Measurements from ENCODE around the gene SNN.

SNN gene

DNA sequence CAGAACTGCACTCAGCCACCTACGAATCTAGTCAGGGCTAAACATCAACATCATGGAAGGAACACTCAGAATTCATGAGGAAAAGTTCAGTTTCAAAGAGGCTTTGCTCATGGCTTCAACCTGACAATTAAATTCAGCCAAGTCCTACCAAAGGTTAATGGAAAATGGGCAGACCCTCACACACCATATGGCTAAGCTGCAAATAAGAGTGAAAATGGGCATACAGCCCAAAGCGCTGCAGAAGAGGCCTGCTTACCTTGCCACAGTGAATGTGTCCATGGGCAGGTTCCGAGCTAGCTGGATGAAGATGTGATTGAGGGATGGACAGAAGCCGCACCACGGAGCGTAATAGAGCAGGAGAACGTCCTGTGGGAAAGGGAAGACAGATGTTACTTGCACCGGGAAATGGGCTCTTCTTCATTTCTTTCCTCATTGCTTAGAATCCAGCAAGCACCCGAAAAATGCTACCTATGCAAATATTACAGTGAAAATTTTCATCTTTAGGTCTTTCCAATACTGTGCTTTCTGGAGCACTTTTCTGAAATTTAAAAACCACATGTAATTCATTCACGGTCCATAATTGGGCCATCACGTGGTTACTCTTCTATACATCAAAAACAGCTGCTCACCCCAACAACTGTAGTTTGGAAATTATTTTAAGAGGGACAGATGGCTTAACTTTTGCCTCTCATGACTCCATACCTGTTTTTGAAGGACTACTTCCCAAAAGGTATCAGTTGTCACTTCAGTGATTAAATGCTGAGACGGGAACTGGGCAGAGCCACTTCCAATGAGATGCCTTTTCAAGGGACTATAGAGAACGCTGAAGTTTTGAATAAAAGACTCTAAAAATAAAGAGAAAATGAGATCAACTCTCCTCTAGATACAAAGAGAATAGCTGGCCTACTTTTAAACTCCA is 19.6 kb downstream of the SNN start:
- H3K9ac ChIP-seq (ENCODE audit: low read length in 5 of 5): no peak overlapping the region
- peaks cover 20 to 65% (median 52%) of the 10 kb centered on the region in 5 donors for H3K36me3 ChIP-seq (ENCODE audit: control insufficient read depth in 5 of 5, insufficient read depth in 5 of 5, low read length in 5 of 5)
- H3K27me3 ChIP-seq (ENCODE audit: control insufficient read depth in 5 of 5, insufficient read depth in 4 of 5, low read length in 5 of 5): no peaks in the 10 kb centered on the region
- H3K4me1 ChIP-seq (ENCODE audit: control insufficient read depth in 5 of 5, insufficient read depth in 5 of 5, low read length in 5 of 5): peaks cover 2 to 28% (median 17%) of the 10 kb centered on the region in 5 donors
- no peaks in the 10 kb centered on the region for H3K9me3 ChIP-seq (ENCODE audit: control insufficient read depth in 5 of 5, low read length in 5 of 5)
- no peak overlapping the region for H3K4me3 ChIP-seq (ENCODE audit: low read depth in 1 of 5, low read length in 5 of 5)
- no peak overlapping the region for H3K27ac ChIP-seq (ENCODE audit: low read depth, low read length)

DNA sequence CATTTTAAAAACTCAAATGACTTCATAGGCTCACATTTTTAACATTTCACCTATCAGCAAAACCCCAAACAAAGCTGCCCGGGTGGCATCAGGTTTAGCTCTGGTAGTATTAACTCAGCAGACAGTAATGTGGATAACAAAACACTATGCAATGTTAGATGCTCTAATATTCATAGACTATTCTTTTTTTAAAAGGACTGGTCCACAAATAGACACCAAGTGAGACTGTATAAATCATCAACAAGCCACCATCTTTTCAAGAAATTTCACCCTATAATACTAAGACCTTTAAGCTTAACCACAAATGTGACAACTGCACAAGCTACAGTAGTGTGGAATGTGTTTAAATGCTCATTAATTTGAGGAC is 20.2 kb downstream of the SNN start:
- H3K27ac ChIP-seq (ENCODE audit: low read depth, low read length): no peak overlapping the region

DNA sequence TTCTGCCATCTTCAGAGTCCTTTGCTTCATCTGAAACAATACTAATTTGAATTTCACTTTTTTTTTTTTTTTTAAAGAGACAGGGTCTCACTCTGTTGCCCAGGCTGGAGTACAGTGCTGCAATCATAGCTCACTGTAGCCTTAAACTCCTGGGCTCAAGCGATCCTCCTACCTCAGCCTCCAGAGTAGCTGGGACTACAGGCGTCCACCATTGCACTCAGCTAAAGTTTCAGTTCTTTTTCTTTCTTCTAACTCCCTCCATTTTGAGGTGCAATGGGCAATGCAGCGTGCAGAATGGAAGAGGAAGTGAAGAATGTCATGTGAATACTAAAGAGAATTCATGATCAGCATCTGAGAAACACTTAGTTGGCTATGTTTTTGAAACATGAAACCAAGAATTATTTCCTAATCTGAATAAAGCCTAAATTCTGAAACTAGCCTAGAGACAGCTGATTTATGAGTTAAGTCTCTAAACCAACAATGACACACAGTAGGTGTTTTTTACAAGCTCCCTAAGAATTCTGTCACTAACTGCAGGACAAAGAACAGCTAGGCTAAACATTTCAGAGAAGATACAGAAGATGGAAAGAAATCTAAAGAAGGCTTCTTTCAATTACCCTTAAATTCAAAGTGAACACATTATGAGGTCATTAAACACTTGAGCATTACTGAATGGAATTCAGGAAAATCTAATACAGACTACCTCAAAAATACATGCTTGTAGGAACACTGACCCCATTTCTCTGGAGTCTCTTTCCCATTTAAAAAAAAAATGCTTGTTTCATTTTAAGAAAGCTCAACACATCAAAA is 21.0 kb downstream of the SNN start:
- H3K9me3 ChIP-seq (ENCODE audit: control insufficient read depth in 5 of 5, low read length in 5 of 5): no peaks in the 10 kb centered on the region
- no peaks in the 10 kb centered on the region for H3K27me3 ChIP-seq (ENCODE audit: control insufficient read depth in 5 of 5, insufficient read depth in 4 of 5, low read length in 5 of 5)
- peaks cover 0 to 28% (median 13%) of the 10 kb centered on the region in 5 donors for H3K4me1 ChIP-seq (ENCODE audit: control insufficient read depth in 5 of 5, insufficient read depth in 5 of 5, low read length in 5 of 5)
- peaks cover 15 to 53% (median 41%) of the 10 kb centered on the region in 5 donors for H3K36me3 ChIP-seq (ENCODE audit: control insufficient read depth in 5 of 5, insufficient read depth in 5 of 5, low read length in 5 of 5)
- no peak overlapping the region for H3K4me3 ChIP-seq (ENCODE audit: low read depth in 1 of 5, low read length in 5 of 5)
- no peak overlapping the region for H3K9ac ChIP-seq (ENCODE audit: low read length in 5 of 5)
- peak overlapping the region; percentile 18 for H3K27ac ChIP-seq (ENCODE audit: low read depth, low read length)

More for the DNA sequence above, 20.2 kb downstream of the SNN start:
- peaks cover 0 to 28% (median 13%) of the 10 kb centered on the region in 5 donors for H3K4me1 ChIP-seq (ENCODE audit: control insufficient read depth in 5 of 5, insufficient read depth in 5 of 5, low read length in 5 of 5)
- no peak overlapping the region for H3K9ac ChIP-seq (ENCODE audit: low read length in 5 of 5)
- H3K36me3 ChIP-seq (ENCODE audit: control insufficient read depth in 5 of 5, insufficient read depth in 5 of 5, low read length in 5 of 5): peaks cover 18 to 60% (median 48%) of the 10 kb centered on the region in 5 donors
- H3K4me3 ChIP-seq (ENCODE audit: low read depth in 1 of 5, low read length in 5 of 5): no peak overlapping the region
- no peaks in the 10 kb centered on the region for H3K27me3 ChIP-seq (ENCODE audit: control insufficient read depth in 5 of 5, insufficient read depth in 4 of 5, low read length in 5 of 5)
- no peaks in the 10 kb centered on the region for H3K9me3 ChIP-seq (ENCODE audit: control insufficient read depth in 5 of 5, low read length in 5 of 5)

- H3K4me1 ChIP-seq (ENCODE audit: control insufficient read depth in 5 of 5, insufficient read depth in 5 of 5, low read length in 5 of 5): peaks cover 0 to 28% (median 16%) of the 10 kb centered on the region in 5 donors
- H3K4me3 ChIP-seq (ENCODE audit: low read depth in 1 of 5, low read length in 5 of 5): no peak overlapping the region
- H3K36me3 ChIP-seq (ENCODE audit: control insufficient read depth in 5 of 5, insufficient read depth in 5 of 5, low read length in 5 of 5): peaks cover 19 to 57% (median 49%) of the 10 kb centered on the region in 5 donors
- no peak overlapping the region for H3K27ac ChIP-seq (ENCODE audit: low read depth, low read length)
- no peaks in the 10 kb centered on the region for H3K9me3 ChIP-seq (ENCODE audit: control insufficient read depth in 5 of 5, low read length in 5 of 5)
- no peak overlapping the region for H3K9ac ChIP-seq (ENCODE audit: low read length in 5 of 5)
- no peaks in the 10 kb centered on the region for H3K27me3 ChIP-seq (ENCODE audit: control insufficient read depth in 5 of 5, insufficient read depth in 4 of 5, low read length in 5 of 5)
Observed at GRCh38 chr16:11691235-11691634, 23.0 kb downstream of the SNN start.

- Histone ChIP-seq H3K9ac (ENCODE audit: low read length in 5 of 5) (no peak overlapping the region), H3K9me3 (ENCODE audit: control insufficient read depth in 5 of 5, low read length in 5 of 5) (no peaks in the 10 kb centered on the region), H3K36me3 (ENCODE audit: control insufficient read depth in 5 of 5, insufficient read depth in 5 of 5, low read length in 5 of 5) (peaks cover 17 to 58% (median 54%) of the 10 kb centered on the region in 5 donors), H3K27me3 (ENCODE audit: control insufficient read depth in 5 of 5, insufficient read depth in 4 of 5, low read length in 5 of 5) (no peaks in the 10 kb centered on the region), H3K4me3 (ENCODE audit: low read depth in 1 of 5, low read length in 5 of 5) (no peak overlapping the region), H3K4me1 (ENCODE audit: control insufficient read depth in 5 of 5, insufficient read depth in 5 of 5, low read length in 5 of 5) (peaks cover 0 to 28% (median 16%) of the 10 kb centered on the region in 5 donors), H3K27ac (ENCODE audit: low read depth, low read length) (no peak overlapping the region)
Observed at GRCh38 chr16:11691771-11692170, 23.5 kb downstream of the SNN start.

- Histone ChIP-seq H3K9me3 (ENCODE audit: control insufficient read depth in 5 of 5, low read length in 5 of 5) (no peaks in the 10 kb centered on the region), H3K27me3 (ENCODE audit: control insufficient read depth in 5 of 5, insufficient read depth in 4 of 5, low read length in 5 of 5) (no peaks in the 10 kb centered on the region), H3K27ac (ENCODE audit: low read depth, low read length) (no peak overlapping the region), H3K36me3 (ENCODE audit: control insufficient read depth in 5 of 5, insufficient read depth in 5 of 5, low read length in 5 of 5) (peaks cover 16 to 62% (median 58%) of the 10 kb centered on the region in 5 donors), H3K4me3 (ENCODE audit: low read depth in 1 of 5, low read length in 5 of 5) (no peak overlapping the region), H3K4me1 (ENCODE audit: control insufficient read depth in 5 of 5, insufficient read depth in 5 of 5, low read length in 5 of 5) (peaks cover 0 to 28% (median 16%) of the 10 kb centered on the region in 5 donors), H3K9ac (ENCODE audit: low read length in 5 of 5) (no peak overlapping the region)
Observed at GRCh38 chr16:11692171-11692570, 23.9 kb downstream of the SNN start.

DNA sequence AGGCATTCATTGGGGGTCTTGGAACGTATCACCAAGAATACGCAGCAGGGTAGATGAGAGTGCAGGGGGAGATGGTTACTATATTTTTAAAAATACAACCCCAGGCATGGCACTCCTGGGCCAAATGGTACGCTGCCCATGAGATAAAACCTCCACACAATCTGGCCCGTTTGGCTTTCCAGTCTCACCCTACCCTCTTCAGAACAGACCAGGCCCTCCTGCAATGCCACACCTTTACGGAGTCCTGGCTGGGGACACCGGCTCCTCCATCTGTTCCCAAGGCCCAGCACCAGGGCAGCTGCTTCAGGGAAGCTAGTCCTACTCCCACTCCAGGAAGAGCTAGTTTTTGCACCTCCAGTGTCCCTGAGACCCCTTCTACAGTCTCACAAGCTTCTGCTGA is 24.4 kb downstream of the SNN start:
- H3K9ac ChIP-seq (ENCODE audit: low read length in 5 of 5): no peak overlapping the region
- no peak overlapping the region for H3K4me3 ChIP-seq (ENCODE audit: low read depth in 1 of 5, low read length in 5 of 5)
- no peak overlapping the region for H3K27ac ChIP-seq (ENCODE audit: low read depth, low read length)
- peaks cover 16 to 62% (median 58%) of the 10 kb centered on the region in 5 donors for H3K36me3 ChIP-seq (ENCODE audit: control insufficient read depth in 5 of 5, insufficient read depth in 5 of 5, low read length in 5 of 5)
- H3K4me1 ChIP-seq (ENCODE audit: control insufficient read depth in 5 of 5, insufficient read depth in 5 of 5, low read length in 5 of 5): peaks cover 0 to 24% (median 16%) of the 10 kb centered on the region in 5 donors
- H3K27me3 ChIP-seq (ENCODE audit: control insufficient read depth in 5 of 5, insufficient read depth in 4 of 5, low read length in 5 of 5): no peaks in the 10 kb centered on the region
- H3K9me3 ChIP-seq (ENCODE audit: control insufficient read depth in 5 of 5, low read length in 5 of 5): no peaks in the 10 kb centered on the region

GRCh38 chr16:11696266-11697012 is 28.2 kb downstream of the SNN start:
- Histone ChIP-seq H3K27ac (ENCODE audit: low read depth, low read length) (no peak overlapping the region), H3K9me3 (ENCODE audit: control insufficient read depth in 5 of 5, low read length in 5 of 5) (no peaks in the 10 kb centered on the region), H3K27me3 (ENCODE audit: control insufficient read depth in 5 of 5, insufficient read depth in 4 of 5, low read length in 5 of 5) (no peaks in the 10 kb centered on the region), H3K36me3 (ENCODE audit: control insufficient read depth in 5 of 5, insufficient read depth in 5 of 5, low read length in 5 of 5) (peaks cover 10 to 70% (median 68%) of the 10 kb centered on the region in 5 donors), H3K4me1 (ENCODE audit: control insufficient read depth in 5 of 5, insufficient read depth in 5 of 5, low read length in 5 of 5) (peaks cover 0 to 5% (median 0%) of the 10 kb centered on the region in 5 donors), H3K4me3 (ENCODE audit: low read depth in 1 of 5, low read length in 5 of 5) (no peak overlapping the region), H3K9ac (ENCODE audit: low read length in 5 of 5) (no peak overlapping the region)

DNA sequence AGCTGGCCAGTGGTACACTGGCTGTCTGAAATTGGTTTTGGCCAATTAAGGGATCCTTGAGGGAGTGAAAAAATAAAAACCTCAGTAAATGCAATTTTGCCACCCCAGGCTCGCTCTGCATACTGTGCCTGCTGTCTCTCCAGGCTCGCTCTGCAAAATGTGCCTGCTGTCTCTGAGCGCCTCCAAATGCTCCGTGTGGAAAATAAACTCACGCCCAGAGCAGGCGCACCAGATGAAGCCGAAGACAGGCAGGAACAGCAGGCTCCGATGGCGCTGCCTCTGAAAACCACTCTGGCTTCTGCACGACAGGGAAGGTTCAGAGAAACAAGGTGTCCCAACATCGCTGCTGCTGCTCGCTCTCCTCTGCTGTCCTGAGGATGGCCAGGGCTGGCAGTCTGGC is 29.1 kb downstream of the SNN start:
- no peak overlapping the region for H3K4me3 ChIP-seq (ENCODE audit: low read depth in 1 of 5, low read length in 5 of 5)
- peaks cover 8 to 61% (median 60%) of the 10 kb centered on the region in 5 donors for H3K36me3 ChIP-seq (ENCODE audit: control insufficient read depth in 5 of 5, insufficient read depth in 5 of 5, low read length in 5 of 5)
- no peak overlapping the region for H3K9ac ChIP-seq (ENCODE audit: low read length in 5 of 5)
- H3K27ac ChIP-seq (ENCODE audit: low read depth, low read length): no peak overlapping the region
- H3K27me3 ChIP-seq (ENCODE audit: control insufficient read depth in 5 of 5, insufficient read depth in 4 of 5, low read length in 5 of 5): no peaks in the 10 kb centered on the region
- H3K9me3 ChIP-seq (ENCODE audit: control insufficient read depth in 5 of 5, low read length in 5 of 5): no peaks in the 10 kb centered on the region
- H3K4me1 ChIP-seq (ENCODE audit: control insufficient read depth in 5 of 5, insufficient read depth in 5 of 5, low read length in 5 of 5): peaks cover 0 to 5% (median 0%) of the 10 kb centered on the region in 5 donors

All from subcutaneous abdominal adipose tissue (tissue), 5 donors.